ENCODE results near the gene STXBP2. TPM values are rescaled to one million over a fixed set of nuclear protein-coding genes. Genes with fewer than 3 reads are reported as not detected.
"Not testable (repeated sequence)": the region's sequence is repeated elsewhere in the genome, so short reads cannot be mapped to it uniquely, and the experiment has no call there.

The STXBP2 gene
- total RNA-seq, 4 donors from 2014 or later, result 2.4 to 10.3 (median 8.2) TPM; not detected in 1

DNA sequence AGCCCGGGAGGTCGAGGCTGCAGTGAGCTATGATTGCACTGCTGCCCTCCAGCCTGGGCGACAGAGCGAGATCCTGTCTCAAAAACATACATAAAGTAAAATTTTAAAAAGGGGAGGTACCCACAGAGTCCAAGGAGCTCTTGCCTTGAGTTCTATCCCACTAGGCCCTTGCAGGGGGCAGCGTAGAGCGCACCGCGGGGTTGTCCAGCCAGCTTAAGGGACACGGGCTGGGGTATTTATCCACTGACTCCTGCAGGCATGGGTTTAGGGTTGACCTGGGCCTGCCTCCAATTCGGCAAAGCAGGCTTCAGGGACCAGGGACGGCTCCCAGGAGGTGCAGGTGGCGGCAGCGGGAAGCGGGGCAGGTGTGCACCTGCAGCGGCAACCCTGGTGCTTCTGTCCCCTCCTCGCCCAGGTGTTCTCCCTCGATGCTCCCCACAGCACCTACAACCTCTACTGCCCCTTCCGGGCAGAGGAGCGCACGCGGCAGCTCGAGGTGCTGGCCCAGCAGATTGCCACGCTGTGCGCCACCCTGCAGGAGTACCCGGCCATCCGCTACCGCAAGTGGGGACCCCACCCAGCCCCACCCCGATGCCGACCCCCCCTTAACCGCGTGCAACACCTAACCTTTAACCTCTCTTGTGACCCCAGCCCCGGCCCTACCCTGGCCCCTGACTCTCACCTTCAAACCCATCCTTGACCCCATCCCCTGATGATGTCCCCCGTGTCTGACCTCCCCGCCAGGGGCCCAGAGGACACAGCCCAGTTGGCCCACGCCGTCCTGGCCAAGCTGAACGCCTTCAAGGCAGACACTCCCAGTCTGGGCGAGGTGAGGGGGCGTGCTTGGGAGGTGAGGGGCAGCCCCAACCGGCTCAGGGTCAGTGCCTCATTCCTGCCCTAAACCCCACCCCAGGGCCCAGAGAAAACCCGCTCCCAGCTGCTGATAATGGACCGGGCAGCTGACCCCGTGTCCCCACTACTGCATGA lies 4.7 kb downstream of the STXBP2 start:
- no peaks in the 10 kb centered on the region for H3K36me3 ChIP-seq
- TF ChIP-seq, protein P1, sequence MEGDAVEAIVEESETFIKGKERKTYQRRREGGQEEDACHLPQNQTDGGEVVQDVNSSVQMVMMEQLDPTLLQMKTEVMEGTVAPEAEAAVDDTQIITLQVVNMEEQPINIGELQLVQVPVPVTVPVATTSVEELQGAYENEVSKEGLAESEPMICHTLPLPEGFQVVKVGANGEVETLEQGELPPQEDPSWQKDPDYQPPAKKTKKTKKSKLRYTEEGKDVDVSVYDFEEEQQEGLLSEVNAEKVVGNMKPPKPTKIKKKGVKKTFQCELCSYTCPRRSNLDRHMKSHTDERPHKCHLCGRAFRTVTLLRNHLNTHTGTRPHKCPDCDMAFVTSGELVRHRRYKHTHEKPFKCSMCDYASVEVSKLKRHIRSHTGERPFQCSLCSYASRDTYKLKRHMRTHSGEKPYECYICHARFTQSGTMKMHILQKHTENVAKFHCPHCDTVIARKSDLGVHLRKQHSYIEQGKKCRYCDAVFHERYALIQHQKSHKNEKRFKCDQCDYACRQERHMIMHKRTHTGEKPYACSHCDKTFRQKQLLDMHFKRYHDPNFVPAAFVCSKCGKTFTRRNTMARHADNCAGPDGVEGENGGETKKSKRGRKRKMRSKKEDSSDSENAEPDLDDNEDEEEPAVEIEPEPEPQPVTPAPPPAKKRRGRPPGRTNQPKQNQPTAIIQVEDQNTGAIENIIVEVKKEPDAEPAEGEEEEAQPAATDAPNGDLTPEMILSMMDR (IDR thresholded peaks at IDR 0.05), result no peak
- TF ChIP-seq POLR2A (IDR thresholded peaks at IDR 0.05), result no peak

DNA sequence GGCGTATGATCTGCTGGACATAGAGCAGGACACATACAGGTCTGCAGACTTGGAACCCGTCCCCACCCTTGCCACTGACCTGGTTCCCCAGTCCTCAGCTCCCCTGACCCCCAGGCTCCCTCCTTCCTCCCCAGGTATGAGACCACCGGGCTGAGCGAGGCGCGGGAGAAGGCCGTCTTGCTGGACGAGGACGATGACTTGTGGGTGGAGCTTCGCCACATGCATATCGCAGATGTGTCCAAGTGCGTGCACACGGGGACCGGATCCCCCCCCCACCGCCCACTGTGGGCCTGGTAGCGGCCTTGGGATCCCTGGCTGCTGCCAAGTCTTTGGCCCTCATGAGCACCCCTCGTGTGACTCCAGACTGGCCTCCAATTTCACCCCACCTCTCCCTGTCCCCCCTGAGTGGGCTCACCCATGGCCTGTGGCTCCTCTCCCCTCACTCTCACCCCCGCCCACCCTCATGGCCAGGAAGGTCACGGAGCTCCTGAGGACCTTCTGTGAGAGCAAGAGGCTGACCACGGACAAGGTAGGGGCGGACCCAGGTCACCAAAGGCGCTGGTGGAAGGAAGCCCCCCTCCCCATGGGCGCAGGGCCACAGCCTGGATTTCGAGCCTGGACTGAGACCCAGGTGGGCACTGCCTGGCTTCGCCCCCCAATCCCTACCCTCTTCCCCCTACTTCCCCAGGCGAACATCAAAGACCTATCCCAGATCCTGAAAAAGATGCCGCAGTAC lies 5.6 kb downstream of the STXBP2 start:
- Histone ChIP-seq H3K36me3 (no peaks in the 10 kb centered on the region), H3K4me3 (no peak overlapping the region), H3K27ac (no peak overlapping the region), H3K4me1 (no peaks in the 10 kb centered on the region), H3K9me3 (no peaks in the 10 kb centered on the region), H3K27me3 (peaks cover 4 to 6% of the 10 kb centered on the region in 2 donors)
- no peak for TF ChIP-seq POLR2A (IDR thresholded peaks at IDR 0.05)
- TF ChIP-seq, protein P1 (IDR thresholded peaks at IDR 0.05), result no peak
- intact Hi-C loops (cut with DNase I; ENCODE audit: low total_unique reads), result no loop called here
- DNase-seq, result no peak

More for the DNA sequence above, 4.7 kb downstream of the STXBP2 start:
- H3K4me1 ChIP-seq, result no peaks in the 10 kb centered on the region
- H3K27ac ChIP-seq, result no peak overlapping the region
- intact Hi-C loops (cut with DNase I; ENCODE audit: low total_unique reads), result no loop called here
- peaks cover 10 to 14% of the 10 kb centered on the region in 2 donors for H3K27me3 ChIP-seq
- no peak overlapping the region for H3K4me3 ChIP-seq
- no peak for DNase-seq
- H3K9me3 ChIP-seq, result no peaks in the 10 kb centered on the region

DNA sequence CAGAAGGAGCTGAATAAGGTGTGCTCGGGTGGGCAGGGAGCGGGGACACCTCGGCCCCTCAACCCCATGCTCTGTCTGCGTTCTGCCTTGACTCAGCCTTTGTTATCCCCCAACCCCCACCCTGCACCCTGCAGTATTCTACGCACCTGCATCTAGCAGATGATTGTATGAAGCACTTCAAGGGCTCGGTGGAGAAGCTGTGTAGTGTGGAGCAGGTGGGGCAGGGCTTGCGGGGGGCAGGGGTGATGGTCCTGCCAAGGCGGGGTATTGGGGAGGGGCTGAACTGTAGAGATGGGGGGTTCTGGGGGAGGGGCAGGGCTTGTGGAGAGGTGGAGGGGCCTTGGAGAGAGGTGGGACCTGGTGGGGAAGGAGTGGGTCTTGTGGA lies 6.1 kb downstream of the STXBP2 start:
- Histone ChIP-seq H3K9me3 (no peaks in the 10 kb centered on the region), H3K27me3 (peaks cover 0 to under 1% of the 10 kb centered on the region in 2 donors), H3K4me1 (no peaks in the 10 kb centered on the region), H3K36me3 (no peaks in the 10 kb centered on the region), H3K4me3 (no peak overlapping the region), H3K27ac (no peak overlapping the region)
- intact Hi-C loops (cut with DNase I; ENCODE audit: low total_unique reads), result no loop called here
- no peak for DNase-seq
- no peak for TF ChIP-seq POLR2A (IDR thresholded peaks at IDR 0.05)
- TF ChIP-seq, protein P1 (IDR thresholded peaks at IDR 0.05), result no peak

DNA sequence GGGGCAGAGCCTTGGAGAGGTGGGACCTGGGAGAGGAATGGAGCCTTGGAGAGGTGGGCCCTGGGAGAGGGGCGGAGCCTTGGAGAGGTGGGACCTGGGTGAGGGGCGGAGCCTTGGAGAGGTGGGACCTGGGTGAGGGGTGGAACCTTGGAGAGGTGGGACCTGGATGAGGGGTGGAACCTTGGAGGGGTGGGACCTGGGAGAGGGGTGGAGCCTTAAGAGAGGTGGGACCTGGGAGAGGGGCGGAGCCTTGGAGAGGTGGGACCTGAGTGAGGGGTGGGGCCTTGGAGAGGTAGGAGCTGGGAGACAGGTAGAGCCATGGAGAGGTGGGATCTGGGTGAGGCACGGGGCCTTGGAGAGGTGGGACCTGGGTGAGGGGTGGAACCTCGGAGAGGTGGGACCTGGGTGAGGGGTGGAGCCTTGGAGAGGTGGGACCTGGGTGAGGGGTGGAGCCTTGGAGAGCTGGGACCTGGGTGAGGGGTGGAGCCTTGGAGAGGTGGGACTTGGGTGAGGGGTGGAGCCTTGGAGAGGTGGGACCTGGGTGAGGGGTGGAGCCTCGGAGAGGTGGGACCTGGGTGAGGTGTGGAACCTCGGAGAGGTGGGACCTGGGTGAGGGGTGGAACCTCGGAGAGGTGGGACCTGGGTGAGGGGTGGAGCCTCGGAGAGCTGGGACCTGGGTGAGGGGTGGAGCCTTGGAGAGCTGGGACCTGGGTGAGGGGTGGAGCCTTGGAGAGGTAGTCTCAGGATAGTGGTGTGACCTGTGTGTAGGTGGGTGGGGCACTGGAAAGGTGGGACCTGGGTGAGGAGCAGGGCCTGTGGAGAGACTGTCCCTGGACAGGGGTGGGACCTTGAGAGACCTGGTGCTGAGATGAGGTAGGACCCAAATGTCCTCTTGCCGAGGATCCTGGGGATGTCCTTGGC lies 7.0 kb downstream of the STXBP2 start:
- DNase-seq; H3K4me1 ChIP-seq; H3K27me3 ChIP-seq; H3K4me3 ChIP-seq; H3K9me3 ChIP-seq; H3K36me3 ChIP-seq; intact Hi-C loops (cut with DNase I; ENCODE audit: low total_unique reads); H3K27ac ChIP-seq: not testable (repeated sequence)

DNA sequence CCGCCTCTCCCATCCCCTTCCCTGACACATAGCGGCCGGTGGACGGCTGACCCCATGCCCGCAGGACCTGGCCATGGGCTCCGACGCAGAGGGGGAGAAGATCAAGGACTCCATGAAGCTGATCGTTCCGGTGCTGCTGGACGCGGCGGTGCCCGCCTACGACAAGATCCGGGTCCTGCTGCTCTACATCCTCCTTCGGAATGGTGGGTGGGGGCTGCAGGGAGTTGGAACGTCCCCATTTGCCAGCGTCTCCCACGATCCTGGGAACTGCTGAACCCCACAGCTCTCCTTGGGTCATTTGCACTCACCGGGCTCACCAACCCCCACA lies 7.6 kb downstream of the STXBP2 start:
- intact Hi-C loops (cut with DNase I; ENCODE audit: low total_unique reads), result no loop called here
- TF ChIP-seq, protein P1 (IDR thresholded peaks at IDR 0.05), result no peak
- no peak for TF ChIP-seq POLR2A (IDR thresholded peaks at IDR 0.05)
- DNase-seq, result no peak
- Histone ChIP-seq H3K4me1 (no peaks in the 10 kb centered on the region), H3K4me3 (no peak overlapping the region), H3K27ac (no peak overlapping the region), H3K27me3 (no peaks in the 10 kb centered on the region), H3K36me3 (no peaks in the 10 kb centered on the region), H3K9me3 (no peaks in the 10 kb centered on the region)

All from uterus (tissue), 4 donors.